NB4 (cell line): ENCODE results near the gene ZNF91.

ENCODE experiments used
- CTCF ChIP-seq: IDR thresholded peaks from one replicate; pipeline ENCODE4 v1.5.1; 2012; ENCODE audit warnings: low read depth, low read length
- MAX ChIP-seq: IDR thresholded peaks from 2 replicates; pipeline ENCODE4 v1.6.1; 2011; ENCODE audit warnings: low read depth, low read length
- POLR2A ChIP-seq: IDR thresholded peaks from 2 replicates; pipeline ENCODE4 v1.6.1; 2011; ENCODE audit warnings: mild to moderate bottlenecking; ENCODE audit not compliant: insufficient read length; ENCODE audit errors: extremely low read depth

- TF ChIP-seq CTCF: no peak
- no peak for TF ChIP-seq POLR2A
- no peak for TF ChIP-seq MAX
Measured at GRCh38 chr19:23310729-23311211, 84.5 kb downstream of the ZNF91 start.
